HG03039 (cell line): ENCODE results near the gene GPR65.

ENCODE experiments used
- ATAC-seq: cut with Tn5 transposase; IDR thresholded peaks from one replicate; pipeline ENCODE4 v1.9.1; 2021; ENCODE audit warnings: mild to moderate bottlenecking, moderate library complexity; ENCODE audit not compliant: unreplicated experiment

GPR65 gene, protein sequence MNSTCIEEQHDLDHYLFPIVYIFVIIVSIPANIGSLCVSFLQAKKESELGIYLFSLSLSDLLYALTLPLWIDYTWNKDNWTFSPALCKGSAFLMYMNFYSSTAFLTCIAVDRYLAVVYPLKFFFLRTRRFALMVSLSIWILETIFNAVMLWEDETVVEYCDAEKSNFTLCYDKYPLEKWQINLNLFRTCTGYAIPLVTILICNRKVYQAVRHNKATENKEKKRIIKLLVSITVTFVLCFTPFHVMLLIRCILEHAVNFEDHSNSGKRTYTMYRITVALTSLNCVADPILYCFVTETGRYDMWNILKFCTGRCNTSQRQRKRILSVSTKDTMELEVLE

DNA sequence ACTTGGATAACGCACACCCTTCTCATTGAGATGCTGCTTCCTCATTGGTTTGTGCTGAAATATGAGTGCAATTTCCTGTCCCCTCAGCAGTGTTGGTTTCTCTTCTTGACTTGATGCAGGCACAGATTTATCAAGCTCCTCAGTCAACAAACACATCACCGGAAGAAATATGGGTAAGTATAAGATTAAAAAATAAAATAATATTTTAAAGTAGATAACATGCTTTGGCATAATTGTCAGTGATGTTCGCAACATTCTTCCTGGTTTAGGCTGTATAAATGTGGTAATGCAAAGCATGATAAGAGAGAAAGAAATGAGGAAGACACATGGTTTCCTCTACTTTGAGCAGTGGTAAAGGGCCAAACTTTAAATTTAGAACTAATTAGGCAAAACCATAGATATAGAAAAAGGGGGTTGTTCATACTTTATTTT lies at the start of gene GPR65:
TSS of gene GPR65 (plus strand) at position 86 of the 432 bp plus-strand sequence. CDS start 5,713 bp downstream, outside the sequence.
- peak; percentile 56 for ATAC-seq

DNA sequence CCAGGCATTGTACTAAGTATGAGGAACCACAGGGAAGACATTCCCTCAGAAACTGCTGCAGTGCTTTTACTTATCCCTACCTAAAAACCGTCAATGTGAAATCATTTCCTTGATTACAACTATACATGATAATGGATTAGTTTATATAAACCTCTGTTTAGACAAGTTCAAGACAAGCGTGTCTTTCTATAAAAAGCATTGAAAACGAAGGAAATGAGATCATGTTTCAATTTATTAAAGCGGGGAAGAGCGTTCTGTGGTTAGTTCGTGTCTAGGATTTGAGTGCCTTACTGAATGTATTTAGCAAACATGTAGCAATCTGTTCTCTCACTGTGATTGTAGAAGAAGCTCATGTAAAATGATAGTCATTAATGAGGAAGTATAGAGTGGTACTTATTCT lies 49.4 kb upstream of the GPR65 start:
- ATAC-seq: no peak

DNA sequence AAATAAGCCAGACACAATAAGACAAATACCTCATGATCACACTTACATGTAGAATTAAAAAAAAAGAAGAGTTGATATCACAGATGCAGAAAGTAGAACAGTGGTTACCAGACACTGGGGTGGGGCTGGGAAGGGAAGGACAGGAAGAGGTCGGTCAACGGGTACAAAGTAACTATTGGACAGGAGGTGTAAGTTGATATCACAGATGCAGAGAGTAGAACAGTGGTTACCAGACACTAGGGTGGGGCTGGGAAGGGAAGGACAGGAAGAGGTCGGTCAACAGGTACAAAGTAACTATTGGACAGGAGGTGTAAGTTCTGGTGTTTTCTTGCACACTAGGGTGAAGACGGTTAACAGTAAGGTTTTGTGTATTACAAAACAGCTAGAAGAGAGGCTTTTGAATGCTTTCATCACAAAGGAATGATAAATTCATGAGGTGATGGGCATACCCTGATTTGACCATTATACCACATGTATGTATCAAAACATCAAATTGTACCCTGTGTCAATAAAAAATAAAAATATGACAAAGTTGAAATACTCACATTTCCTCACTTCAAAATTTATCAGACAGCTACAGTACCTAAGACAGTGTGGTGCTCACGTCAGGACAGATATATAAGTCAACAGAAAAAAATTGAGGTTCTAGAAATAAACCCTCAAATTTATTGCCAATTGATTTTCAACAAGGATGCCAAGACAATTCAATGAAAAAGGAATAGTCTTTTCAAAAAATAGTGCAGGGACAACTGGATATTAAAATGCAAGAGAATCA lies 44.7 kb upstream of the GPR65 start:
- no peak for ATAC-seq

DNA sequence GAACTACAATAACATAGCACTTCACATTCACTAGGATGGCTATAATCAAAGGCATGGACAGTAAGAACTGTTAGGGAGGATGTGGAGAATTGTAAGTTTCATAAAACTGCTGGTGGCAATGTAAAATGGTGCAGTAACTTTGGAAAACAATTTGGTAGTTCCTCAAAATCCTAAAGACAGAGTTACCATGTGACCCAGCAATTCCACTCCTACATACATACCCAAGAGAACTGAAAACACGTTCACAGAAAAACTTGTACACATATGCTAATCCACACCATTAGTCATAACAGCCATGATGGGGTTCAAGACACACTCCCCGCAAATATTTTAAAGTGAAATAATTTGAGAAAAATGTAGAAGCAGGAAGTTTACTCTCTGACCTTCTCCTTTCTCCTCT lies 43.7 kb upstream of the GPR65 start:
- no peak for ATAC-seq

DNA sequence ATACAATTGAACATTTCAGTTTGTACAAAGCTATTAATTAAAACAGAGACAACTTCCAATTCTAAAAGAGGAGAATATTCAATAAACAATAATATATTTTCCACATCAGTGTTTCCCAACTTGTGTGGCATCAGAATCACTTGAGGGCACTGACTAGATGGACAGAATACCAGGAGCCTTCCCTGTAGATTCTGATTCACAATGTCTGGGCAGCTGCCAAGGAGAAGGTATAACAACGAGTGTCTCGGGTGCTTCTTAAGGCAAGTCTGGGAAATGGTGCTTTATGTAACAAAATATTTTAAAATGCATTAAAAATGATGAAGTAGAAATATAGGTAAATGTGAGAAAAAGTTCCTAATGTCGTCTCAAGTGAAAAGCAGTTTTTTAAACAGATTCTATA lies 38.1 kb upstream of the GPR65 start:
- ATAC-seq: no peak

DNA sequence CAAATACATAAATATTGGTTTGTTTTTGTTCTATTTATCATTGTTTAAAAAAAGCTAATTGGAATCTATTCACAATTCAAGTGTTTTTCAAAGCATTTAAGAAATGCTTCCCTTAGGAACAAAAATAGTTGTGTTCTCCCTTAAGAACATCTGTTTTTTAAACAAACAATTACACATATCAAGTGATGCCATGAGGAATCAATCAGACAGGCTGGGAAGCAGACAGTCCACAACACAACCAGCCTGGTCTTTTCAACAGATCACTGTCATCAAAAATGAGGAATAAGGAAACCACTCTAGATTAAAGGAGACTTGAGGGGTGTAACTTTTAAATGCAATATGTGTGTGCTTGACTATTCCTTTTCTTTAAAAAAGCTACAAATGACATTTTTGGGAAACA lies 37.4 kb upstream of the GPR65 start:
- ATAC-seq: no peak

DNA sequence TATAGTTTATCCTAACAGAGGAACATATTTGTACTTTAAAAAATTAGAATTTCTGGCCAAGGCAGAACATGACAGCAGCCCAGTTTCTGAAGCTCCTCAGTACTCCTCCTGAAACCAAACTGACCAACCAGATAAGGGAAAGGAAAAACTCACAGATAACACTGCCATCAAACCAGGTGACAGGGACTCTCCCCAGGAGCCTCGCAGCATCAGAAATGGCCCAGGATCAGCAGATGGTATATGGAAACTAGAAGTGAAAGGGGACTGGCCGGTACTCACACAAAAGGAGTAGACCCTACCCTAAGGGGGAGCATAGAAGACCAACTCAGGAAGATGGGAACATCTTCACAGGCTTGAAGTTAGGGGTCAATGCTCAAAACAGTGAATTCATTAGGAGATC lies 33.9 kb upstream of the GPR65 start:
- ATAC-seq: peak; percentile 88

DNA sequence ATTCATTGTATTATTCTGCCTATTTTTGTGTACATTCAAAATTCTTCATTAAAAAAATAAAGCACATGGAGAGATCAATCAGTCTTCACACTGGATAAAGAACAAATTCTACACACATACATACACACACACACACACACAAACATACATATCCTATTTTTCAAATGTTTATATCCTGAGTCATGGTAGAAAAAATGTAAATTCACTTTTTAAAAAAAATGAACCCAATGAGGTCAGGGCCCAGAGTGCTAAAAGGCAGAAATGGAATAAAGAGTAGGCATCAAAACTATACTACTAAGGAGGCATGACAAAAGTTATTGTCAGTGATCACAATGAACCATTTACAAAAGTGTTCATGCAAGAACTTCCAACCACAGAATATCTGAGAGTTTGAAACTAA lies 29.3 kb upstream of the GPR65 start:
- no peak for ATAC-seq

DNA sequence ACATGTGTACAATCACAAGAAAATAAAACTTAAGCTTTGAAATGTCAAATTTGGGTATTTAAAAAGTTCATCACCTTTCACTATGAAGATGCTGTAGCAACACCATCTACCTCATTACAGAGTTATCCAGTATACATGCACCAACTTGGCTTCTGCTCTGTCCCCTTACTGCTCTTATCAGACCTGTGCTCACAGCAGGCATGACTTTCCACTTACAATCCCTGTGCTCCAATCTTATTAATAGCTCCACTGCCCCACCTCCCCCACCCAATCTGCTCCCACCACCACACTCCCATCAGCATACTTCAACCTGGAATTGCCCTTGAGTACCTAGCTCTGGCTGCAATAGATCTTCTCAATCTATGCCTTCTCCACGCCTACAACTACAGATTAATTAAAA lies 25.2 kb upstream of the GPR65 start:
- no peak for ATAC-seq

DNA sequence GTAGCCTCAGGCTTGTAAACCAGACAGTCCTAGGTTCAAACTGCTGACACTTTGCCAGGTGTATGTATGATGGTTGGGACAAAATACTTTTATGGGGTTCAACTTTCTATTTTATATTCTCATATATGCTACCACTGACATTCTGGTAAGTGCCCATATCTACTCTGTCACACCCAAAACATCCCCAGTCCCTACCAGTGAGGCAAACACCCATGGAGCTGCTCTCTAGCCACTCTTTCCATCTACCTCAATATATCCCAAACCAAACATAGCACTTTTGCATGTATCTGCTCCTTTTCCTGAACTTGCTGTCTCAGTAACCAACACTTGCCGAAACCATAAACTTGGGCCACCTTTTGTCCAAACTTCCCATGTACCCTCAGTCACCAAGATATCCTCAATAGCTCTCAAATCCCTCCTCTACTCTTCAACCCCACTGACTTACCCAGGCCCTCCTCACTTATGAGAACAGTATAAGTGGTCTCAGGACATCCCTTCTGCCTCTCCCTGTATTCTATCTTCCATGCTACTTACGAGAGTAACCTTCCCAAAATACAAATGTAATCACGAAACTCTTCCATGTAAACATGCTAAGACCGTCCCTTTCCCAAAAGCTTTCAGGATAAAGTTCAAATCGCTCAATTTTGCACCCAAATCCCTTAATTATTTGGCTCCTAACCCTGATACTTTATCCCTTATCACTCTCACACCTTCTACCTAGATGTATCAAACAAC lies 15.5 kb upstream of the GPR65 start:
- ATAC-seq: no peak

DNA sequence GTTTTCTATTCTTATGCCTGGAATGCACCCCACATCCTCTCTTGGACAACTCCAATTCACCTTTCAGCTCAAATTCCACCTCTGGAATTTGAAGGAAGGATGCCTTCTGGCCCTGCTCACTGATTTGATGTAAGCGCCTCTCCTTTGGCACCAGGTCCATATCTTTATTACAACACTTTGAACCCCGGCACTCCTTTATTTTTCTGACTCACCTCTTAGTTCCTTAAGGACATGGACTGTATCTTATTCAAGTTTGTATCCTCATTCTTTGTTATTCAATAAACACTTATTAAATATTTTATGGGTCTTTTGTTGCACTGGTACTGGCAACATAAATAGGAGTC lies 15.0 kb upstream of the GPR65 start:
- ATAC-seq: no peak

DNA sequence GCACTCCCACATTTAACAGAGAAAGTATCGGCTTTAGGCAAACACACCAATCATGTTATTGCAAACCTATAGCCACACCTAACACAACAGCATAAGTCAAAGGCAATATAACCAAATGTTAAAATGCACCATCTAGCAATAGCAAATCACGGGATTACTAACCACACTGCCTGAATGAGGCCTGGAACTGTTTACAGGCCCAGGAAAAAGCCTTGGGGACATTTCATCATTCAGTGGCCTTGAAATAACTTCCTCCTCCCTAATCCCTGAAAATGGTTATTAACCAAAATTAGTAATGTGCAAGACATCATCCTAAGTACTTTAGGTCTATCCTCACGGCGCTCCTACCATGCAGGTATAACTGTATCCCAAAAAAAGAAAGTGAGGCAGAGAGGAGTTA lies 14.3 kb upstream of the GPR65 start:
- no peak for ATAC-seq

DNA sequence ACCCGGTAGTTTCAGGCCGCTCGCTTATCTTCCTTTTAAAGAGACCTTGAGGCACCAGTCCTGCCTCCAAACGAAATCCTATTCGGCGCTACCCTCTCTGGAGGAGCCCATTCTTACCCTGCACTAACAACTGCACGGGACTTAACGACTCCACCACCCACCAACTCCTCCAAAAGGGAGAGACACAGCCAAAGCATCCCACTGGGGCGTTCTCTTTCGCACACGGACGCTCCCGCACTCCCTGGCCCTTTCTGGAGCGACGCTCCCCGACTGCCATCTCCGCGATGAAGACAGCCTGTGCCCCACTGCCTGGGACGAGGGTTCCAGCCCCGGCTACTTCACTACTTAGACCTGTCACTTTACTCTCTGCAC lies 12.6 kb upstream of the GPR65 start:
- no peak for ATAC-seq

DNA sequence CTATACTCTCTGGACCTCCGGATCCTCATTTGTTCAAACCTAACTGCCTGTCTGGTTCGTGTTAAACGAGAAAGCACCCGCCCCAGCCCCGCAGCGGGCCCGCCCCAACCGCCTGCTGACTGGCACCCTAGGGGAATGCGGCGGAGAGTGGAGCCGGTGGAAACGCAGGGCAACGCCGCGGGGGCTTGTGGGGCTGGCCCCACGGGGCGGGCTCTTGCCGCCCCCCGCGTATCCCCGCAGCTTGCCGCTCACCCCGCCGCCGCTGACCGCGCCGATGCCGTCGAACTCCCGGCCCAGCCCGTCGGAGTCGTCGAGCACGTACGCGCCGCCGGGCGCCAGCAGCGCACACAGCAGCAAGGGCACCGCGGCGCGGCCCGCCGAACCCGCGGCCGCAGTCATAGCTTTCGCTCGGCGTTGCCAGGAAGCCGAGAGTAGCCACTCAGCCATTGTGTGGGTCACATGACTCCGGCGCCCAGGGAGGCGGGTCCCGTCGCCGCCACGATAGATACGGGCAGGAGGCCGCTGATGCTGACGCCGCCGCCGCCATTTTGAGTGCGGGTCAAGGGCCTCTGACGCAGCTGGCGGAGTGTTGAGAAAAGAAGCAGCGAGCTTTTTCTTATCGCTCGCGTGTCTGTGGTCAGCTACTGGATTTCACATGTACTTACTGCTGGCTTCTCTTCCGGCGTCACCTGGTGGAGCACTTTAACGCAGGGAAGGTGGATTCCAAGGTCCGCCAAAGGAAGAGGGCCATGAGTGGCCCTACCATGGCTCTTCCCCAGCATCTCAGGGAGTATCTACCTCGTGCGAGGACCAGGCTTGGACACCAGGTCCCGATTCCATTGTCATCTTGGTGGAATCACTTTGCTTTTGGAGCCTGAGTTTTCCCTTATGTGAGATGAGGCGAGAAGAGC lies 12.0 kb upstream of the GPR65 start, which contains the start of gene GALC:
TSS of gene GALC (minus strand) at position 465 of the 911 bp plus-strand sequence. CDS start at position 447, 18 bp downstream.
- peak; percentile 90 for ATAC-seq

DNA sequence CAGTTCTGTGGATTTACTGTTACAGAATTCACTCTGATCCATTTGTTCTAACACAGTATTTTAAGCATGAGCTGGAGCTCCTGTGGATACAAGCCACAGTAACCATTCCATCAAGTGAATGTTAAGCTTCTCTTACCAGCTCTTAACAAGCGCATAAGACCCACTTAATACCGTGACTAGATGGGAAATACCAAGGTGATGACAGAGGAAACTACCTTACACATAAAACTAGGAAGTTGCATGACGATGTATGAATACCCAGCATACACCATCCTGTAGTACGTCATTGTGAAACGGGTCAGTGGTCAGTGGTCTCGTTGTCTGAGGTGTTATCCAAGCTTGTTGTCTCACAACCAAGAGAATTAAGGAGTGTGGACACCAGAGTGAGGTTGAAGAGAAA lies 10.0 kb upstream of the GPR65 start:
- ATAC-seq: peak; percentile 35

DNA sequence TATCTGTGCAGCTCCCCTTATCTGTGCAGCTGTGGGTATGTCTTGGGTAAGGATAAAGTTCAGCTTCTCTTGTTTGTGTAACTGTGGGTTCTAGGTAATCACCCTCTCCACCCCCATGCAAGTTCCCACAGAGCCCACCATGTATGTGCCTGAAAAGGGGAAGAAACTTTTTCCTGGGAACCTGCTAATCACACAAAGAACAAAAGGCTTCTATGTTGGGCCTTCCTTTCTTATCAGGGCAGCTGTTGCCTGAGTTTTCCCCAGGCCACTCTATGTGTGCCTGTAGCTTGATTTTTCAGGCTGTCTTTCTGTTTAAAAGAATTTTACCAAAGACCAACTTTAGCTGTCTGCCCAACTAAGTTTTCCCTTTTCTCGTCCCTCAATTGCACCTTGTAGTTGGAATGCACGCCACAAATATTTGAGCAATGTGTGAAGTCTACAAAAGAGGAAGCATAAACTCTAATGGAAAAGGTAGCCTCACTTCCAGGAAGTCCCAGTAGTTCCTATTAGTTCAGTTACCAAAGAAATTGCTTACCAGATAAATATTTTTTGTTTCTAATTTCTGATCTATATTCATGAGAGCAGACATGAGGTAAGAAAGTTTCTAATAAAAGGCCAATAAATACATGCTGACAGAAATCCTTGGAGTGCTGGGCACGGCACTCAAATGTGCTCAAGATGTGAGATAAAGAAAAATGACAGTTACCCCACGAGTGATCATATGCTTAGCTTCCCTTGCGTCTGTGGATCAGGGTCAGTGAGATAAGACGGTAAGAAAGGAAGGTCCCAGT lies 9.2 kb upstream of the GPR65 start:
- ATAC-seq: no peak

DNA sequence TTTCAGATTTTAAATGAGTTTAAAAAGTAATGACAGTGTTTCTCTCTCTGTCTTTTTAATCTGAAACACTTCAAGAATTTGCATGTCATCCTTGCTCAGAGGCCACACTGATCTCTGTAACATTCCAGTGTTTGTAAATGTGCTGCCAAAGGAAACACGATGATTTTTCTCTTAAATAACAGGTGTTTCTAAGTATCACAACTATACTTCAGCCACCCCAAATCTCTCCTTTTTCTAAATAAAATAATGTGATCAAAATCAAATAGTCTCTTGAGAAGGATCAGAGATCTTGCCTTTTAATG lies 8.7 kb upstream of the GPR65 start:
- no peak for ATAC-seq

DNA sequence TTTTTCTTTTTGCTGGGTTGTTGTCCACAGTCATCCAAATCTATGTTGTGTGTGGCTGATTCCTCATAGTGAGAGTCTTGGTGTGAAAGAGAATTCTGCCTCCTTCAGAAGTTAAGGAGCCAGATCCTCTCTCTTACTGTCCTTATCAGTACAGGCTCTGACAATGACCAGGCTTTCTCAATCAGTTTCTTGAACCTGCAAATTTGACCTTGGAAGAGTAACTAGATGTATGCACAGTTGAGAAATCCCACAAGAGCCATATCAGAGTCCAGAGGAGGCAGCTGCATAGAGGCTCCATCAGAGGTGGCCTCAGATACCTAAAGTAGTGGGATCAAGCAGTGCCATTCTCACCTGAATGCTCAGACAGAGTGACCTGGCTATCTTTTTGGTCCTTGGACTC lies 6.5 kb upstream of the GPR65 start:
- no peak for ATAC-seq

DNA sequence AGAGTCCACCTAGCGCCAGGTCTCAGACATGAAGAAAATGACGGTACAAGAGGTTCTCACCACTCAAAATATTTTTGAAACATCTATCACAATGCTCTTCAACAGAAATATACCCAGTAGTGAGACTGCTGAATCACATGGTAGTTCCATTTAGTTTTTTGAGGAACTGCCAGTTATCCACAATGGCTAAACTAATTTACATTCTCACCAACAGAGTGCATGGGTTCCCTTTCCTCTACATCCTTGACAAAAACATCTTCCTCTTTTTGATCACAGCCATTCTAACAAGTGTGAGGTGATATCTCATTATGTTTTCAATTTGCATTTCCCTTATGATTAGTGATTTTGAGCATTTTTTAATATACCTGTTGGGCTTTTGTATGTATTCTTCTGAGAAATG lies 5.7 kb upstream of the GPR65 start:
- no peak for ATAC-seq

DNA sequence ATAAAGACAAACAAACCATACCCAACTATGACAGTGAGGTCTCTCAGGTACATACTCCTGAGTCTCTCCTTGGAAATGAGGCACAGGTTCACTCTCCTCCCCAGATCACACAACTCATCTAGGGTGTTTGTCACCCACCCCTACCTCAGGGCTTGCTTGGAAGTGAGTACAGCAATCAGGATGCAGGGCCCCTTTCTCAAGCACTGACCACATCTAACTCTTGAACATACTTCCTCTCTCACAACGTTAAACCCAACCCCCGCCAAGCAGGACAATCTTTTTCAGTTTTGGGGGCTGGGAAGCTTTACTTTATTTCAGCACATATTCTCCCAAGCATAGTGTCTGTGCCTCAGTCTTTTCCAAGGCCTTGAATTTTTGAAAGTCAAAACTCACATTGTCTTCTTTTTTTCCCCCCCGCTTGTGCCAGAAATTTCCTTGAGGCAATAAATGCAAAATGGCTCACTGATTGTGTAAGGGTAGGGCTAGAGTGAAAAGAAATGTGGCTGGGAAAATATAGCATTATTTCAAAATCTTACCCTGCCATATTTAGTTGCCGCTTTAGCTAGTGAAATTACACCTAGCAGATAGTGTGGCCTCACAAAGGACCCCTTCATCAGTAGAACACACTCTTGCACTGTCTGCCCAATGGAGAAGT lies 2.4 kb upstream of the GPR65 start:
- ATAC-seq: no peak
